Measurements from ENCODE around the gene TSTD1. TPM values are rescaled to one million over a fixed set of nuclear protein-coding genes. Genes with fewer than 3 reads are reported as not detected.

TSTD1 gene
- total and polyA plus RNA-seq, 8 donors = 35.1 to 73.5 (median 45.7) TPM

- TF ChIP-seq, protein P1, sequence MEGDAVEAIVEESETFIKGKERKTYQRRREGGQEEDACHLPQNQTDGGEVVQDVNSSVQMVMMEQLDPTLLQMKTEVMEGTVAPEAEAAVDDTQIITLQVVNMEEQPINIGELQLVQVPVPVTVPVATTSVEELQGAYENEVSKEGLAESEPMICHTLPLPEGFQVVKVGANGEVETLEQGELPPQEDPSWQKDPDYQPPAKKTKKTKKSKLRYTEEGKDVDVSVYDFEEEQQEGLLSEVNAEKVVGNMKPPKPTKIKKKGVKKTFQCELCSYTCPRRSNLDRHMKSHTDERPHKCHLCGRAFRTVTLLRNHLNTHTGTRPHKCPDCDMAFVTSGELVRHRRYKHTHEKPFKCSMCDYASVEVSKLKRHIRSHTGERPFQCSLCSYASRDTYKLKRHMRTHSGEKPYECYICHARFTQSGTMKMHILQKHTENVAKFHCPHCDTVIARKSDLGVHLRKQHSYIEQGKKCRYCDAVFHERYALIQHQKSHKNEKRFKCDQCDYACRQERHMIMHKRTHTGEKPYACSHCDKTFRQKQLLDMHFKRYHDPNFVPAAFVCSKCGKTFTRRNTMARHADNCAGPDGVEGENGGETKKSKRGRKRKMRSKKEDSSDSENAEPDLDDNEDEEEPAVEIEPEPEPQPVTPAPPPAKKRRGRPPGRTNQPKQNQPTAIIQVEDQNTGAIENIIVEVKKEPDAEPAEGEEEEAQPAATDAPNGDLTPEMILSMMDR (IDR thresholded peaks at IDR 0.05) = no peak
- H3K4me3 ChIP-seq = no peak overlapping the region
- intact Hi-C loops (cut with DNase I) = no loop called here
- ATAC-seq = no peak
- H3K4me1 ChIP-seq = peaks cover 0 to 24% of the 10 kb centered on the region in 2 donors
- peaks cover 0 to 50% of the 10 kb centered on the region in 2 donors for H3K36me3 ChIP-seq
- H3K27ac ChIP-seq = no peak overlapping the region
- H3K9me3 ChIP-seq = no peaks in the 10 kb centered on the region
- DNase-seq = no peak
- H3K27me3 ChIP-seq = no peaks in the 10 kb centered on the region
Observed at GRCh38 chr1:161061419-161061818, 22.7 kb upstream of the TSTD1 start.

DNA sequence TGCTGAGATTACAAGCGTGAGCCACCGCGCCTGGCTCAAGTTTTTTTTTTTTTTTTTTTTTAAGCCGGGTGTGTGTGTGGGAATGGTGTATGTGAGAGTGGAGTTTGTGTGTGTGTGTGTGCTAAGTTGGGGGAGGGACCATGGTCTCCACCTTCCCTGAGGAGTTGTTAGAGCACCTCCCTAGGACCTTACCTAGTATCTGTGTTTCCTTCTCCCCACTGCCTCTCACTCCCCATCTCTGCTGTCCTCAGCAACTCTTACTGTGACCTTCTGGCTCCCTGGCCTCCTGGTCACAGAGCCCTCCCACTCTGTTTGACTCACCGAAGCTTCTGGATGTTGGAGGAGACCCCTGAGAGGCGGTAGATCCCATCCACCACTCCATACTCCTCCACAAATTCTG, 20.5 kb upstream of the TSTD1 start:
- no peak overlapping the region for H3K4me3 ChIP-seq
- H3K27me3 ChIP-seq = peaks cover 0 to 9% of the 10 kb centered on the region in 2 donors
- DNase-seq (no peak), ATAC-seq (no peak)
- peaks cover 0 to 69% of the 10 kb centered on the region in 2 donors for H3K36me3 ChIP-seq
- peaks cover 0 to 7% of the 10 kb centered on the region in 2 donors for H3K4me1 ChIP-seq
- intact Hi-C loops (cut with DNase I) = no loop called here
- no peaks in the 10 kb centered on the region for H3K9me3 ChIP-seq
- TF ChIP-seq, protein P1 (IDR thresholded peaks at IDR 0.05) = no peak
- H3K27ac ChIP-seq = no peak overlapping the region

DNA sequence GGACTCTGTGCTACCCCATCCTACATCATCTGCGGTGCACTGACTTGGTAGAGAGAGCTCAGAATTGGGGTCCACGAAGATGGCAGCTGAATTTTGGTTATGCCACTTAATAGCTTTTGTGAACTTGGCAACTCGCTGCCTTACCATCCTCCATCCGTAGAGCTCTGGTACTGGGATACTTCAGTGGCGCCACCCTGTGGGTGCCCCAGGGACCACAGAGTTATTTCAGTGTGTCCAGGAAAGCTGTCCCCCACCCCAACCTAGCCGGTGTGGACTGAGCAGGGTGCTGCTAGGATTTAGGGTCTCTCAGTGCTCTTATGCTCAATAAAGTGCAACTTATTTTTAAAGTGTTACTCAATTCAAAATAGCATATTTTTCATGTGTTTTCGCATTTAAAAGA, 16.0 kb upstream of the TSTD1 start:
- H3K36me3 ChIP-seq = peaks cover 0 to 96% of the 10 kb centered on the region in 2 donors
- H3K4me1 ChIP-seq = no peaks in the 10 kb centered on the region
- DNase-seq = no peak
- no peak for ATAC-seq
- TF ChIP-seq, protein P1 (IDR thresholded peaks at IDR 0.05) = peak in 1 of 2 donors; percentile 17
- peaks cover 0 to 9% of the 10 kb centered on the region in 2 donors for H3K27me3 ChIP-seq
- intact Hi-C loops (cut with DNase I) = no loop called here
- H3K9me3 ChIP-seq = no peaks in the 10 kb centered on the region
- no peak overlapping the region for H3K4me3 ChIP-seq
- H3K27ac ChIP-seq = no peak overlapping the region

GRCh38 chr1:161054232-161054631, 15.5 kb upstream of the TSTD1 start:
- no peak for ATAC-seq
- Histone ChIP-seq H3K4me1 (no peaks in the 10 kb centered on the region), H3K27me3 (peaks cover 0 to 9% of the 10 kb centered on the region in 2 donors), H3K36me3 (peaks cover 0 to 96% of the 10 kb centered on the region in 2 donors), H3K27ac (no peak overlapping the region), H3K9me3 (no peaks in the 10 kb centered on the region), H3K4me3 (no peak overlapping the region)
- TF ChIP-seq, protein P1 (IDR thresholded peaks at IDR 0.05) = no peak
- DNase-seq = no peak
- intact Hi-C loops (cut with DNase I) = no loop called here

- H3K4me3 ChIP-seq = no peak overlapping the region
- ATAC-seq = no peak
- peaks cover 0 to 8% of the 10 kb centered on the region in 2 donors for H3K4me1 ChIP-seq
- peaks cover 0 to 9% of the 10 kb centered on the region in 2 donors for H3K27me3 ChIP-seq
- H3K9me3 ChIP-seq = no peaks in the 10 kb centered on the region
- H3K36me3 ChIP-seq = peaks cover 0 to 94% of the 10 kb centered on the region in 2 donors
- TF ChIP-seq, protein P1 (IDR thresholded peaks at IDR 0.05) = no peak
- H3K27ac ChIP-seq = no peak overlapping the region
- no peak for DNase-seq
- intact Hi-C loops (cut with DNase I) = no loop called here
Observed at GRCh38 chr1:161052899-161053298, 14.1 kb upstream of the TSTD1 start.
